Osteoblast (primary cell): Measurements from ENCODE around the gene RAB11FIP5. TPM values are rescaled to one million over a fixed set of nuclear protein-coding genes. Genes with fewer than 3 reads are reported as not detected.

ENCODE experiments used
- DNase-seq: peaks from one replicate; pipeline ENCODE4 v3.0.0; 2011; ENCODE audit warnings: low spot score, mixed read lengths; ENCODE audit not compliant: insufficient read length; ENCODE audit errors: missing footprints
- H2AFZ ChIP-seq: 2 replicates; pipeline ENCODE4 v1.6.0; 2011; ENCODE audit warnings: mild to moderate bottlenecking, low read length
- H3K27ac ChIP-seq: 2 replicates; pipeline ENCODE4 v1.5.1; 2011; ENCODE audit warnings: mild to moderate bottlenecking, low read depth, low read length, moderate library complexity
- H3K27me3 ChIP-seq: 2 replicates; pipeline ENCODE4 v1.6.0; 2012; ENCODE audit warnings: mild to moderate bottlenecking, control low read depth, inconsistent platforms, low read length, moderate library complexity; ENCODE audit not compliant: insufficient read depth
- H3K36me3 ChIP-seq: 2 replicates; pipeline ENCODE4 v1.5.1; 2011; ENCODE audit warnings: mild to moderate bottlenecking, low read length, control low read depth, moderate library complexity; ENCODE audit not compliant: insufficient read depth
- H3K4me1 ChIP-seq: 2 replicates; pipeline ENCODE4 v1.5.1; 2011; ENCODE audit warnings: mild to moderate bottlenecking, low read length, control low read depth, moderate library complexity; ENCODE audit not compliant: insufficient read depth
- H3K4me2 ChIP-seq: 2 replicates; pipeline ENCODE4 v1.6.0; 2011; ENCODE audit warnings: mild to moderate bottlenecking, low read length; ENCODE audit not compliant: insufficient read depth
- H3K4me3 ChIP-seq: fragments of 200-600 bp; sonication (generic); 3 replicates; pipeline ENCODE4 v1.5.1; 2012; ENCODE audit warnings: mild to moderate bottlenecking, low read length, inconsistent platforms; ENCODE audit not compliant: insufficient read depth
- H3K79me2 ChIP-seq: 2 replicates; pipeline ENCODE4 v1.6.0; 2012; ENCODE audit warnings: mild to moderate bottlenecking, low read length, control low read depth, inconsistent platforms; ENCODE audit not compliant: insufficient read depth
- H3K9me3 ChIP-seq: 2 replicates; pipeline ENCODE4 v1.5.1; 2011; ENCODE audit warnings: low read depth, low read length, control low read depth
- H4K20me1 ChIP-seq: 2 replicates; pipeline ENCODE4 v1.6.0; 2012; ENCODE audit warnings: mild to moderate bottlenecking, low read length, control low read depth; ENCODE audit not compliant: insufficient read depth
- total RNA-seq: library from RNA; depleted of rRNA; stranded (reverse); fragments of >200 nt; gene quantifications from 2 replicates; pipeline ENCODE4 v1.2.3, GENCODE V29; 2012
- TF ChIP-seq, protein P1 (sequence below): IDR thresholded peaks from 2 replicates; pipeline ENCODE4 v1.5.1; 2011; ENCODE audit warnings: mild to moderate bottlenecking, low read depth, low read length, moderate library complexity; ENCODE audit errors: extremely low read depth

RAB11FIP5 gene
- total RNA-seq, 1 donor: 59.0 TPM

- Histone ChIP-seq H4K20me1 (no peaks in the 10 kb centered on the region), H3K9me3 (no peaks in the 10 kb centered on the region), H3K27me3 (no peaks in the 10 kb centered on the region), H3K4me1 (peaks cover 11% of the 10 kb centered on the region), H3K4me3 (no peak overlapping the region), H2AFZ (no peak overlapping the region), H3K79me2 (peaks cover 2% of the 10 kb centered on the region), H3K4me2 (no peak overlapping the region), H3K36me3 (no peaks in the 10 kb centered on the region), H3K27ac (no peak overlapping the region)
- TF ChIP-seq, protein P1, sequence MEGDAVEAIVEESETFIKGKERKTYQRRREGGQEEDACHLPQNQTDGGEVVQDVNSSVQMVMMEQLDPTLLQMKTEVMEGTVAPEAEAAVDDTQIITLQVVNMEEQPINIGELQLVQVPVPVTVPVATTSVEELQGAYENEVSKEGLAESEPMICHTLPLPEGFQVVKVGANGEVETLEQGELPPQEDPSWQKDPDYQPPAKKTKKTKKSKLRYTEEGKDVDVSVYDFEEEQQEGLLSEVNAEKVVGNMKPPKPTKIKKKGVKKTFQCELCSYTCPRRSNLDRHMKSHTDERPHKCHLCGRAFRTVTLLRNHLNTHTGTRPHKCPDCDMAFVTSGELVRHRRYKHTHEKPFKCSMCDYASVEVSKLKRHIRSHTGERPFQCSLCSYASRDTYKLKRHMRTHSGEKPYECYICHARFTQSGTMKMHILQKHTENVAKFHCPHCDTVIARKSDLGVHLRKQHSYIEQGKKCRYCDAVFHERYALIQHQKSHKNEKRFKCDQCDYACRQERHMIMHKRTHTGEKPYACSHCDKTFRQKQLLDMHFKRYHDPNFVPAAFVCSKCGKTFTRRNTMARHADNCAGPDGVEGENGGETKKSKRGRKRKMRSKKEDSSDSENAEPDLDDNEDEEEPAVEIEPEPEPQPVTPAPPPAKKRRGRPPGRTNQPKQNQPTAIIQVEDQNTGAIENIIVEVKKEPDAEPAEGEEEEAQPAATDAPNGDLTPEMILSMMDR: no peak
- no peak for DNase-seq
Measured at GRCh38 chr2:73117441-73117840, 4.7 kb upstream of the RAB11FIP5 start.

- H3K36me3 ChIP-seq: no peaks in the 10 kb centered on the region
- no peaks in the 10 kb centered on the region for H4K20me1 ChIP-seq
- no peaks in the 10 kb centered on the region for H3K27me3 ChIP-seq
- peaks cover 13% of the 10 kb centered on the region for H3K4me1 ChIP-seq
- H3K4me2 ChIP-seq: no peak overlapping the region
- H3K4me3 ChIP-seq: no peak overlapping the region
- peaks cover 13% of the 10 kb centered on the region for H3K79me2 ChIP-seq
- H2AFZ ChIP-seq: no peak overlapping the region
- H3K9me3 ChIP-seq: no peaks in the 10 kb centered on the region
- TF ChIP-seq, protein P1: no peak
- H3K27ac ChIP-seq: no peak overlapping the region
- DNase-seq: no peak
Measured at GRCh38 chr2:73116182-73116960, 3.6 kb upstream of the RAB11FIP5 start.

DNA sequence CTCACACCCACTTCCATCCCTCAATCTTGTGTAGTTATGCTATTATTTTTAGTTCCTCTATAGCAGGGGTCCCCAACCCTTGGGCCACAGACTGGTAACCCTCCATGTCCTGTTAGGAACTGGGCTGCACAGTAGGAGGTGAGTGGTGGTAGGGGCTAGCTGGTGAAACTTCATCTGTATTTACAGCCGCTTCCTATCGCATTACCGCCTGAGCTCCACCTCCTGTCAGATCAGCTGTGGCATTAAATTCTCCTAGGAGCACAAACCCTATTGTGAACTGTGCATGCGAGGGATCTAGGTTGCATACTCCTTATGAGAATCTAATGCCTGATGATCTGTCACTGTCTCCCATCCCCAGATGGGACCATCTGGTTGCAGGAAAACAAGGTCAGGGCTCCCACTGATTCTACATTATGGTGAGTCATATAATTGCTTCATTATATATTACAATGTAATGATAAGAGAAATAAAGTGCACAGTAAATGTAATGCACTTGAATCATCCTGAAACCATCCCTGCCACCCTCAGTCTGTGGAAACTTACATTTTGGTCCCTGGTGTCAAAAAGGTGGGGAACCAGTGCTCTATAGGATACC lies 1.6 kb upstream of the RAB11FIP5 start:
- peaks cover 33% of the 10 kb centered on the region for H3K79me2 ChIP-seq
- no peak overlapping the region for H2AFZ ChIP-seq
- H3K27me3 ChIP-seq: no peaks in the 10 kb centered on the region
- DNase-seq: no peak
- H3K27ac ChIP-seq: peak overlapping the region; percentile 85
- peaks cover 17% of the 10 kb centered on the region for H4K20me1 ChIP-seq
- H3K36me3 ChIP-seq: no peaks in the 10 kb centered on the region
- no peak overlapping the region for H3K4me3 ChIP-seq
- H3K9me3 ChIP-seq: no peaks in the 10 kb centered on the region
- TF ChIP-seq, protein P1: no peak
- H3K4me1 ChIP-seq: peaks cover 28% of the 10 kb centered on the region
- no peak overlapping the region for H3K4me2 ChIP-seq

DNA sequence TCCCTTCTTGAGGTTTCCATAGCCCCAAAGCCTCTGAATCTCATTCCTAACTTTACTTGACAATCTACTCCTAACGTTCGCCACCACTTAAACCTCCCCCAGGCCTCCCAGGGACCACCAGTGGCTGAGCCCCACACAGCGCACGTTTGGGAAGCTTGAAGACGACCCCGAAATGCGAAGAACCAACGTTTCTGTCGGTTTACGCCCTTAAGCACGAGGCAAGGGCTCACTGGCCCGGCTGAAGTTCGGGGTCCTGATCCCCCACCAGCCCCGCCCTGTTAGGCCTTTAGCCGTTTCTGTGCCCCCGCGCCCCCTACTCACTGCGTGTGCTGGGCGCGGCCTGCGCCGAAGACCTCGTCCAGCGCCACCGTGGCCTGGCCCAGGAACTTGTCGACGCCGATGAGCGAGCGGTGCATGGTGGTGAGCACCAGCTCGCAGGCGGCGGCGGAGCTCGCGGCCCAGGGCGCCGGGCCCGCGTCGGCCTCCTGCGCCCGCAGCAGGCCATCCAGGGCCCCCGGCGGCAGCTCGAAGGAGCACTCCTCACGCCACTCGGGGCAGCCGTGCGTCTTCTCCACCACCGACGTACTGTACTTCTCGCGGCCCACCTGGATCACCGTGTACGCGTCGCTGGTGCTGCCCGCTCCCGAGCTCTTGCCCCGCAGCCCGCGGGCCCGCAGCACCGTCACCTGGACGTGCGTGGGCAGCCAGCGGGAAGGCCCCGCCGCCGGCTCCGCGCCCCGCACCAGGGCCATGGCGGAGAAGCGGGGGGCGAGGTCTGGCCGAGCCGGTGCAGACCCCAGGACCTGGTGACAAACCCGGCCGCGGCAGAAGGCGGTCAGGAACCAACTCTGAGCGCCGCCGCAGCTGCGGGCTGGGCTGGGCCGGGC lies 479 bp downstream of the RAB11FIP5 start:
- H3K27ac ChIP-seq: peak overlapping the region; percentile 85
- peak overlapping the region; percentile 80 for H2AFZ ChIP-seq
- peak overlapping the region; percentile 86 for H3K4me3 ChIP-seq
- peaks cover 54% of the 10 kb centered on the region for H3K79me2 ChIP-seq
- H3K36me3 ChIP-seq: no peaks in the 10 kb centered on the region
- peak; percentile 91 for DNase-seq
- TF ChIP-seq, protein P1: no peak
- no peaks in the 10 kb centered on the region for H3K27me3 ChIP-seq
- peaks cover 34% of the 10 kb centered on the region for H4K20me1 ChIP-seq
- H3K4me2 ChIP-seq: peak overlapping the region; percentile 85
- no peaks in the 10 kb centered on the region for H3K9me3 ChIP-seq
- H3K4me1 ChIP-seq: peaks cover 37% of the 10 kb centered on the region
